Measurements from ENCODE around the gene RRP8.

GRCh38 chr11:6548121-6548520 is 55.3 kb downstream of the RRP8 start:
- TF ChIP-seq CTCF (IDR thresholded peaks at IDR 0.05) (no peak), POLR2A (IDR thresholded peaks at IDR 0.05) (no peak)
